ENCODE measurements around the gene MEGF6. TPM values are rescaled to one million over a fixed set of nuclear protein-coding genes. Genes with fewer than 3 reads are reported as not detected.

The MEGF6 gene
- polyA plus RNA-seq, 3 donors = 6.6 to 16.3 (median 11.7) TPM

- no peak overlapping the region for H3K27ac ChIP-seq (ENCODE audit: low read depth, low read length)
- 90 to 96% (median 95%) methylated on average over 16 of the region's 16 CpGs for WGBS, 3 donors
Measured at GRCh38 chr1:3511306-3511705, 100.0 kb downstream of the MEGF6 start.

DNA sequence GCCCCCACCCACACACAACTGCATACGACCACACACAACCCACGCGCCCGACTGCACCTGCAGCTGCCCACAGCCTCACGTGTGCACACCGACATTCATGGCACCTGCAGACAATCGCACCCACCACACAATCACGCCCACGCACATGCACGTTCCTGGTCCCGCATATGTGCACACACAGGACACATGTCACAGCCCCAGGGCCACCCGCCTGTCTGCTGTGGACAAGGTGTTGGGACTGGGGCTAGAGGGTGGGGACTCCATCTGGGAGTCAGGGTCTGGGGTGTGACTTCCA, 100.4 kb downstream of the MEGF6 start:
- WGBS, 3 donors = 86 to 96% (median 94%) methylated on average over 12 of the region's 12 CpGs
- H3K27ac ChIP-seq (ENCODE audit: low read depth, low read length) = no peak overlapping the region

GRCh38 chr1:3510136-3510955, 101.0 kb downstream of the MEGF6 start:
- no peak overlapping the region for H3K27ac ChIP-seq (ENCODE audit: low read depth, low read length)
- 88 to 92% (median 92%) methylated on average over 29 to 32 of the region's 32 CpGs for WGBS, 3 donors

DNA sequence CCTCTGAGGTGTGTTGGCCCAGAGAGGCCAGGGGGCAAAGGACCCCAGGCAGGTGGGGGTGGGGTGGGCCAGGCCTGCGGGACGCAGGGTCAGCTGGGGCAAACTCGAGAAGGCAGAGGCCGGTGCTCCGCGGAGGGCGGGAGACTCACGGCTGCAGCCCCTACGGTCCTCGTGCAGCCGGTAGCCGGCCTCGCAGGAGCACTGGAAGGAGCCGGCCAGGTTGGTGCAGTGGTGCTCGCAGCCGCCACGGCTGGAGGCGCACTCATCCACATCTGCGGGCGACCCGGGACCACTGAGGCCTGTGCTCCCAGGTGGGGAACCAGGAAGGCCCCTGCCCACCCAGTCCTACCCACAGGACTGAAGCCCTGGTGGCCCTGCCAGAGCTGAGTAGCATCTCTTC, 101.6 kb downstream of the MEGF6 start:
- H3K27ac ChIP-seq (ENCODE audit: low read depth, low read length) = no peak overlapping the region
- WGBS, 3 donors = 87 to 93% (median 93%) methylated on average over 19 to 21 of the region's 21 CpGs

GRCh38 chr1:3508757-3509415, 102.4 kb downstream of the MEGF6 start:
- no peak overlapping the region for H3K27ac ChIP-seq (ENCODE audit: low read depth, low read length)
- WGBS, 3 donors = 90 to 95% (median 94%) methylated on average over 32 to 33 of the region's 33 CpGs

GRCh38 chr1:3507636-3508275, 103.6 kb downstream of the MEGF6 start:
- 81 to 90% (median 89%) methylated on average over 11 of the region's 11 CpGs for whole genome bisulfite sequencing, 3 donors
- no peak overlapping the region for H3K27ac ChIP-seq (ENCODE audit: low read depth, low read length)

DNA sequence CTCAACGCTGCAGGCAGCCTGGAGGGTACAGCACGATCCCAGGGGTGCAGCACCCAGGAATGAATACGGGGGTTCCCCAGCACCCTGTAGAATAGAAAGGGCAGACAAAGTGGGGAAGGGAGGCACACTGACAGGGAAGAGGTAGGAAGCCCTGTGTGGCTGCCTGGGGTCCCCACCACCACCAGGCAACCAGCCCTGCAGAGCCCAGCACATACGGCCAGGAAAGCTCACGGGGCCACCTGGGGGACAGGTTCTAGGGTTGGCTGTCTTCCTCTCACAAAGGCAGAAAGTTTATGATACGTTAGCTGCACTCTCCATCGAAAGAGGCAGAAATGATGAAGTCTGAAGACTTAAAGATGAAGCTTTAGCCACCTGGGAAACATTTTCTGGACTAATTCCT, 104.4 kb downstream of the MEGF6 start:
- WGBS, 3 donors = 83 to 95% (median 94%) methylated on average over 7 of the region's 7 CpGs
- H3K27ac ChIP-seq (ENCODE audit: low read depth, low read length) = no peak overlapping the region

DNA sequence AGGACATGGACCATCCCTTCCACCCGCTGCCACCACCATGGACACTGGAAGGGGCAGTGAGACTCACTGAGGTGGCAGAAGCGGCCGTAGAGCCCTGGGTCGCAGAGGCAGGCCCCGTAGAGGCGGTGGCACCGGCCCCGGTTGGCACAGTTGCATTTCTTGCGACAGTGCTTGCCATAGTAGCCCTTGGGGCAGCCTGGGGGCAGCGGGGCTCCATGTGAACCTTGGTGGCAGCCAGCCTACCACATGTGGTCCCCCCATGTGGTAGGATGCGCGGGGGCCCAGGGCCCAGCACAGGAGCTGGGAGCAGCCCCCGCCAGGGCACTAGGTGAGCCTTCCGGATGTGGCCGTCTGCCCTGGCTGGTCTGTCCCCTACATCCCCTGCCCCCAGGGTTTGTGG, 105.3 kb downstream of the MEGF6 start:
- 92 to 96% (median 95%) methylated on average over 14 to 15 of the region's 15 CpGs for WGBS, 3 donors
- no peak overlapping the region for H3K27ac ChIP-seq (ENCODE audit: low read depth, low read length)

DNA sequence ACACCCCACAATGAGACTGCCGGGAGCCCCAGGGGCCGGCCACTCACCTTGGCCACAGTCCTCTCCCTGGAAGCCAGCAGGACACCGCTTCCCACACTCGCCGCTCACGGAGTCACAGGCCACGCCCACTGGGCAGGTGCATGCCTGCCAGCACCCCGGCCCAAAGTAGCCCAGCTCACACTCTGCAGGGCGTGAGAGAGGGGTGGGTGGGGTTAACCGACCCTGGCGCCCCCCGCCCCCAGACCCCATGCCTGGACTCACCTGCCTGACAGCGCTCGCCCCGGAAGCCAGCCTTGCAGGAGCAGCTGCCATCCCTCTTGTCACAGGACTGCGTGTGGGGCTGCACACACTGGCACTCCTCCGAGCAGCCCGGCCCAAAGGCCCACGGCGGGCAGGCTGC, 106.1 kb downstream of the MEGF6 start:
- no peak overlapping the region for H3K27ac ChIP-seq (ENCODE audit: low read depth, low read length)
- 74 to 86% (median 82%) methylated on average over 17 to 20 of the region's 20 CpGs for WGBS, 3 donors

GRCh38 chr1:3504822-3505153, 106.5 kb downstream of the MEGF6 start:
- H3K27ac ChIP-seq (ENCODE audit: low read depth, low read length) = no peak overlapping the region
- 73 to 78% (median 75%) methylated on average over 7 of the region's 7 CpGs for WGBS, 3 donors

GRCh38 chr1:3504151-3504821, 107.0 kb downstream of the MEGF6 start:
- WGBS, 3 donors = 59 to 85% (median 63%) methylated on average over 30 to 31 of the region's 31 CpGs

GRCh38 chr1:3503525-3503886, 107.8 kb downstream of the MEGF6 start:
- no peak overlapping the region for H3K27ac ChIP-seq (ENCODE audit: low read depth, low read length)
- 85 to 88% (median 88%) methylated on average over 8 of the region's 8 CpGs for WGBS, 3 donors

More at GRCh38 chr1:3504151-3504821, 107.0 kb downstream of the MEGF6 start:
- H3K27ac ChIP-seq (ENCODE audit: low read depth, low read length) = no peak overlapping the region

GRCh38 chr1:3502641-3503524, 108.4 kb downstream of the MEGF6 start:
- H3K27ac ChIP-seq (ENCODE audit: low read depth, low read length) = no peak overlapping the region
- 89 to 93% (median 90%) methylated on average over 22 of the region's 22 CpGs for WGBS, 3 donors

GRCh38 chr1:3501856-3502640, 109.3 kb downstream of the MEGF6 start:
- no peak overlapping the region for H3K27ac ChIP-seq (ENCODE audit: low read depth, low read length)
- 59 to 78% (median 68%) methylated on average over 25 to 26 of the region's 26 CpGs for WGBS, 3 donors

GRCh38 chr1:3501437-3501836, 109.9 kb downstream of the MEGF6 start:
- no peak overlapping the region for H3K27ac ChIP-seq (ENCODE audit: low read depth, low read length)
- WGBS, 3 donors = 77 to 86% (median 80%) methylated on average over 11 to 17 of the region's 17 CpGs

DNA sequence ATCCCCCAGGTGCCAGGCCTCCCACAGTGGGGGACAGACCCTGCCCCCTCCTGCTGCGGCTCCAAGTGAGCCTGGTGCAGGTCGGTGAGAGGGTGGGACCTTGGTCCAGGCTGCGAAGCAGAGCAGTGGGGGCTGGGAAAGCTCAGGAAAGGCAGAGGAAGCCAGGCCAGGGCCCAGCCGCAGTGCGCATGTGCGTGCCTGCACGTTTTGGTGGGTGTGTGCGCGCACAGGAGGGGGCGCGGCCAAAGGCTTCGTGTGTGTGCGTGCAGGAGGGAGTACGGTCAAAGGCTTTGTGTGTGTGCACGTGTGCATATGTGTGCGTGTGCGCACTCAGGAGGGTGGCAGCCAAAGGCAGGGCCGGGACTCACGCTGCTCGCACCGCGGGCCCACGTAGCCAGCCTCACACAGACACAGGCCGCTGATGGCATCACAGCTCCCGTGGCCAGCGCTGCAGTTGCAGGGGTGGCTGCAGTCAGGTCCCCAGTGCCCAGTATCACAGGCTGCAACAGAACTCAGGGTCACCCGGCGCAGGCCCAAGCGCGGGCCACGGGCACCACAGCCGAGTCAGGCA, 111.0 kb downstream of the MEGF6 start:
- 88 to 90% (median 89%) methylated on average over 32 of the region's 32 CpGs for WGBS, 3 donors
- H3K27ac ChIP-seq (ENCODE audit: low read depth, low read length) = no peak overlapping the region

- no peak overlapping the region for H3K27ac ChIP-seq (ENCODE audit: low read depth, low read length)
- WGBS, 3 donors = 84 to 93% (median 88%) methylated on average over 21 to 22 of the region's 22 CpGs
Measured at GRCh38 chr1:3499611-3500010, 111.7 kb downstream of the MEGF6 start.

Data from adipose tissue (tissue), 3 donors.